Neutrophil (primary cell): Measurements from ENCODE around the gene CACNA1I.

Source experiments
- H3K27ac ChIP-seq: fragments of 200-600 bp; sonication (generic); 2 replicates; pipeline ENCODE4 v1.5.1; 2016; ENCODE audit warnings: mild to moderate bottlenecking, moderate library complexity
- H3K27me3 ChIP-seq: fragments of 200-600 bp; sonication (generic); 2 replicates; pipeline ENCODE4 v1.6.0; 2016; ENCODE audit warnings: mild to moderate bottlenecking
- H3K36me3 ChIP-seq: fragments of 200-600 bp; sonication (generic); 2 replicates; pipeline ENCODE4 v1.5.1; 2017
- H3K4me1 ChIP-seq, 2 experiments: fragments of 200-600 bp in 1 of 2; sonication (generic) in 1 of 2; 1 replicate in 1 of 2; 2 replicates in 1 of 2; pipeline versions ENCODE4 v1.5.1 to v1.6.1; 2013 to 2016; ENCODE audit warnings: low read depth in 1 of 2, low read length in 1 of 2, mild to moderate bottlenecking in 1 of 2, moderate library complexity in 1 of 2; ENCODE audit not compliant: control insufficient read depth in 1 of 2, insufficient read depth in 1 of 2
- H3K4me3 ChIP-seq, 2 experiments: fragments of 200-600 bp in 1 of 2; sonication (generic) in 1 of 2; 1 replicate in 1 of 2; 2 replicates in 1 of 2; pipeline ENCODE4 v1.5.1; 2013 to 2016; ENCODE audit warnings: low read depth in 1 of 2, low read length in 1 of 2, mild to moderate bottlenecking in 1 of 2, moderate library complexity in 1 of 2
- H3K9me3 ChIP-seq: fragments of 200-600 bp; sonication (generic); 2 replicates; pipeline ENCODE4 v1.5.1; 2016
- CTCF ChIP-seq: fragments of 200-600 bp; sonication (generic); IDR thresholded peaks from 2 replicates; pipeline ENCODE4 v1.5.1; 2016; ENCODE audit warnings: antibody characterized with exemption

The CACNA1I gene

GRCh38 chr22:39553429-39553828 lies 17.1 kb upstream of the CACNA1I start:
- Histone ChIP-seq H3K4me1 (no peaks in the 10 kb centered on the region), H3K36me3 (no peaks in the 10 kb centered on the region), H3K9me3 (no peaks in the 10 kb centered on the region), H3K27ac (no peak overlapping the region), H3K4me3 (no peak overlapping the region), H3K27me3 (peaks cover 98% of the 10 kb centered on the region)
- TF ChIP-seq CTCF: no peak

GRCh38 chr22:39554151-39554550 lies 16.4 kb upstream of the CACNA1I start:
- H3K4me3 ChIP-seq: no peak overlapping the region
- H3K9me3 ChIP-seq: no peaks in the 10 kb centered on the region
- TF ChIP-seq CTCF: no peak
- H3K4me1 ChIP-seq: no peaks in the 10 kb centered on the region
- H3K36me3 ChIP-seq: no peaks in the 10 kb centered on the region
- H3K27me3 ChIP-seq: peaks cover 99% of the 10 kb centered on the region
- H3K27ac ChIP-seq: no peak overlapping the region

GRCh38 chr22:39556970-39557841 lies 13.3 kb upstream of the CACNA1I start:
- Histone ChIP-seq H3K4me1 (no peaks in the 10 kb centered on the region), H3K4me3 (no peak overlapping the region), H3K36me3 (no peaks in the 10 kb centered on the region), H3K9me3 (no peaks in the 10 kb centered on the region), H3K27me3 (peaks cover 97% of the 10 kb centered on the region), H3K27ac (no peak overlapping the region)
- TF ChIP-seq CTCF: no peak

- Histone ChIP-seq H3K4me1 (no peaks in the 10 kb centered on the region), H3K27me3 (peaks cover 97% of the 10 kb centered on the region), H3K27ac (no peak overlapping the region), H3K36me3 (no peaks in the 10 kb centered on the region), H3K9me3 (no peaks in the 10 kb centered on the region), H3K4me3 (no peak overlapping the region)
- TF ChIP-seq CTCF: no peak
Measured at GRCh38 chr22:39558254-39558727, 12.3 kb upstream of the CACNA1I start.

GRCh38 chr22:39558950-39559349 lies 11.6 kb upstream of the CACNA1I start:
- H3K9me3 ChIP-seq: no peaks in the 10 kb centered on the region
- no peaks in the 10 kb centered on the region for H3K4me1 ChIP-seq

More at GRCh38 chr22:39558950-39559349, 11.6 kb upstream of the CACNA1I start:
- peaks cover 93% of the 10 kb centered on the region for H3K27me3 ChIP-seq
- H3K4me3 ChIP-seq: no peak overlapping the region
- no peaks in the 10 kb centered on the region for H3K36me3 ChIP-seq
- no peak for TF ChIP-seq CTCF
- H3K27ac ChIP-seq: no peak overlapping the region
